Heart right ventricle (tissue), 16 donors: ENCODE results near the gene ARHGAP22. TPM values are rescaled to one million over a fixed set of nuclear protein-coding genes. Genes with fewer than 3 reads are reported as not detected.

Source experiments
- ATAC-seq, 8 donors: fragments of 200-7000 bp; cut with Tn5 transposase; one replicate each; pipeline ENCODE4 v1.9.1; 2020; ENCODE audit warnings: mild to moderate bottlenecking in 8 of 8, moderate library complexity in 8 of 8, moderate number of reproducible peaks in 1 of 8
- DNase-seq, 2 donors: peaks; one replicate each; pipeline ENCODE4 v3.0.0-alpha.2; 2020
- H3K27ac ChIP-seq, 10 donors: fragments of 200-600 bp; sonication (generic) in 2 of 10; one replicate each; pipeline versions ENCODE4 v1.5.0 to v1.8.0; 2020 to 2022; ENCODE audit warnings: mild to moderate bottlenecking in 3 of 10
- H3K27me3 ChIP-seq, 7 donors: fragments of 200-600 bp; one replicate each; pipeline ENCODE4 v1.8.0; 2021 to 2022; ENCODE audit warnings: mild to moderate bottlenecking in 2 of 7
- H3K36me3 ChIP-seq, 9 donors: fragments of 200-600 bp; sonication (generic) in 1 of 9; one replicate each; pipeline versions ENCODE4 v1.5.0 to v1.8.0; 2020 to 2022; ENCODE audit warnings: mild to moderate bottlenecking in 2 of 9
- H3K4me1 ChIP-seq, 9 donors: fragments of 200-600 bp; sonication (generic) in 1 of 9; one replicate each; pipeline versions ENCODE4 v1.5.0 to v1.8.0; 2020 to 2022; ENCODE audit warnings: mild to moderate bottlenecking in 4 of 9
- H3K4me3 ChIP-seq, 10 donors: fragments of 200-600 bp; sonication (generic) in 2 of 10; one replicate each; pipeline versions ENCODE4 v1.5.0 to v1.8.0; 2020 to 2022; ENCODE audit warnings: mild to moderate bottlenecking in 7 of 10, moderate library complexity in 2 of 10
- H3K9me3 ChIP-seq, 11 donors: fragments of 200-600 bp in 10 of 11; sonication (generic) in 2 of 11; one replicate each; pipeline versions ENCODE4 v1.5.0 to v1.8.0; 2013 to 2022; ENCODE audit warnings: mild to moderate bottlenecking in 2 of 11, control low read depth in 1 of 11, moderate library complexity in 1 of 11
- CTCF ChIP-seq, 9 donors: fragments of 200-600 bp; sonication (generic) in 2 of 9; IDR thresholded peaks; one replicate each; pipeline versions ENCODE4 v1.5.0 to v1.8.0; 2021 to 2022; ENCODE audit warnings: antibody characterized with exemption in 9 of 9, mild to moderate bottlenecking in 5 of 9, moderate library complexity in 1 of 9
- WGBS, 2 donors: extraction: QIAGEN DNeasy Blood & Tissue Kit; methylation state at CpG; one replicate each; pipeline ENCODE4 v1.1.7; 2013; ENCODE audit warnings: inconsistent platforms in 1 of 2; 5-methylcytosine and 5-hydroxymethylcytosine counted together
- intact Hi-C, 10 donors: fragments of 100-400 bp; cut with DNase I; formaldehyde crosslinking; loops; one replicate each; pipeline versions ENCODE4 v1.11.1 to v1.14.2; 2022
- polyA plus RNA-seq, 2 donors: library from polyadenylated mRNA; stranded (reverse); fragments of 200-250 nt; gene quantifications; one replicate each; pipeline ENCODE4 v1.2.3, GENCODE V29; 2013
- total RNA-seq, 10 donors: library from RNA; stranded (reverse); fragmentation: NEBNext Ultra II Directional in 3 of 10; extraction: Animal tissue kit (Norgen Biotek cat#: 25700) in 3 of 10; gene quantifications; one replicate each; pipeline versions ENCODE4 v1.2.1 to v1.2.4, GENCODE V29; 2021 to 2023
- donor health status: Arrhythmogenic right ventricular cardiomyopathy.
- donor health status: ischemic (EF 13 %, LVEDD 7.1; RV severe dilation, severe dysfunction).
- donor health status: healthy with polysubstance abuse.
- donor health status: DM: no; HTN: yes; CAD: no.
- donor health status: DM: no; HTN: no; CAD: no.
- donor health status: ischemic (EF 25% LVEDD 6.9; RV normal size, moderate dysfunction).
- donor health status: ischemic (EF 25% LVEDD 5.7; RV mildly dilated, moderate dysfunction).
- donor health status: healthy.
- donor health status: DM: yes; HTN: yes; CAD: no.
- donor health status: Ischemic cardiomyopathy.
- donor health status: ischemic (EF 35%, LVEDD 5.7; RV mildly dilated, moderate dysfunction).
- donor health status: nonischemic (EF 11% LVEDD 7.7; RV severe dilation, severe dysfunction).
- donor health status: DM: yes; HTN: yes; CAD: no.
- donor health status: PGD.
- donor health status: ischemic (EF 29% LVEDD 5.4; RV normal size, mild dysfunction).
- donor health status: nonischemic (EF 23%, LVEDD 6.1; RV moderate dilation, normal function).

Gene ARHGAP22
- total and polyA plus RNA-seq, 12 donors = 1.5 to 9.3 (median 2.8) TPM

GRCh38 chr10:48517482-48517881, 87.4 kb downstream of the ARHGAP22 start:
- H3K9me3 ChIP-seq = peaks cover 0 to 41% (median 17%) of the 10 kb centered on the region in 11 donors
- DNase-seq = no peak

GRCh38 chr10:48516911-48517310, 88.0 kb downstream of the ARHGAP22 start:
- ATAC-seq = no peak
- TF ChIP-seq CTCF (IDR thresholded peaks at IDR 0.05) = no peak
- Histone ChIP-seq H3K4me1 (peaks cover 0 to 26% (median 0%) of the 10 kb centered on the region in 9 donors), H3K27me3 (peaks cover 0 to 9% (median 3%) of the 10 kb centered on the region in 7 donors), H3K27ac (no peak overlapping the region), H3K9me3 (peaks cover 0 to 41% (median 17%) of the 10 kb centered on the region in 11 donors), H3K4me3 (no peak overlapping the region), H3K36me3 (no peaks in the 10 kb centered on the region)
- no peak for DNase-seq
- intact Hi-C loops = loop anchor here in 2 of 10 donors (10.0 kb wide), 1 partner anchor 152 kb away; no protein-coding TSS in a partner anchor
- 69 to 82% methylated on average over 3 of the region's 3 CpGs for WGBS, 2 donors

More at GRCh38 chr10:48517482-48517881, 87.4 kb downstream of the ARHGAP22 start:
- H3K4me1 ChIP-seq = peaks cover 0 to 21% (median 0%) of the 10 kb centered on the region in 9 donors
- H3K27me3 ChIP-seq = peaks cover 0 to 14% (median 7%) of the 10 kb centered on the region in 7 donors
- peak in 1 of 8 donors; percentile 24 for ATAC-seq
- H3K27ac ChIP-seq = peak overlapping the region in 1 of 10 donors; percentile 58
- H3K4me3 ChIP-seq = no peak overlapping the region
- 77 to 82% methylated on average over 9 of the region's 9 CpGs for WGBS, 2 donors
- TF ChIP-seq CTCF (IDR thresholded peaks at IDR 0.05) = no peak
- no peaks in the 10 kb centered on the region for H3K36me3 ChIP-seq
- intact Hi-C loops = loop anchor here in 2 of 10 donors (10.0 kb wide), 1 partner anchor 153 kb away; no protein-coding TSS in a partner anchor

DNA sequence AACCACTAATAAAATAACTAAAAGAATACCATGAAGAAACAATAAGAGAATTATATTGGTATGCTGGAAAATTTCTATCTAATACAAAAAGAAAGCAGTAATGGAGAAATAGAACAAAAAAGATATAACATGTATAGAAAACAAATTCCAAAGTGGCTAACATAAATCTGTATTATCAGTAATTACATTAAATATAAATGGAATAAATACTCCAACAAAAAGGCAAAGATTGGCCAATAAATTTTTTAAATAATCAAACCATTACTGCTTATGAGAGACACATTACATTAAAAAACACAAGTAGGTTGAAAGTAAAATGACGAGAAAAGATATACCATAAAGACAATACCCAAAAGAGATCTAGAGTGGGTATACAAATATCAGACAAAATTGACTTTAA, 90.0 kb downstream of the ARHGAP22 start:
- H3K36me3 ChIP-seq = no peaks in the 10 kb centered on the region
- intact Hi-C loops = loop anchor here in 3 of 10 donors (5.0 to 10.0 kb wide), 2 partner anchors 150 to 153 kb away; no protein-coding TSS in a partner anchor
- no peak overlapping the region for H3K27ac ChIP-seq
- no peak for DNase-seq
- 90 to 93% methylated on average over 1 of the region's 1 CpG for WGBS, 2 donors
- H3K27me3 ChIP-seq = no peaks in the 10 kb centered on the region
- TF ChIP-seq CTCF (IDR thresholded peaks at IDR 0.05) = no peak
- peaks cover 0 to 41% (median 17%) of the 10 kb centered on the region in 11 donors for H3K9me3 ChIP-seq
- peaks cover 0 to 38% (median under 1%) of the 10 kb centered on the region in 9 donors for H3K4me1 ChIP-seq
- ATAC-seq = no peak
- H3K4me3 ChIP-seq = no peak overlapping the region

GRCh38 chr10:48514255-48514654, 90.6 kb downstream of the ARHGAP22 start:
- Histone ChIP-seq H3K36me3 (no peaks in the 10 kb centered on the region), H3K27ac (no peak overlapping the region), H3K27me3 (no peaks in the 10 kb centered on the region), H3K4me3 (no peak overlapping the region), H3K9me3 (peaks cover 0 to 41% (median 17%) of the 10 kb centered on the region in 11 donors), H3K4me1 (peaks cover under 1 to 45% (median 7%) of the 10 kb centered on the region in 9 donors)
- DNase-seq = no peak
- 88 to 98% methylated on average over 1 of the region's 1 CpG for WGBS, 2 donors
- no peak for ATAC-seq
- no peak for TF ChIP-seq CTCF (IDR thresholded peaks at IDR 0.05)
- intact Hi-C loops = loop anchor here in 3 of 10 donors (5.0 to 10.0 kb wide), 2 partner anchors 149 to 152 kb away; no protein-coding TSS in a partner anchor
